ENCODE results near the gene TMEM242. TPM values are rescaled to one million over a fixed set of nuclear protein-coding genes. Genes with fewer than 3 reads are reported as not detected.

Gene TMEM242
- polyA plus RNA-seq, 1 of the 3 experiments (the other 2 are of a cell fraction): 7.4 TPM

DNA sequence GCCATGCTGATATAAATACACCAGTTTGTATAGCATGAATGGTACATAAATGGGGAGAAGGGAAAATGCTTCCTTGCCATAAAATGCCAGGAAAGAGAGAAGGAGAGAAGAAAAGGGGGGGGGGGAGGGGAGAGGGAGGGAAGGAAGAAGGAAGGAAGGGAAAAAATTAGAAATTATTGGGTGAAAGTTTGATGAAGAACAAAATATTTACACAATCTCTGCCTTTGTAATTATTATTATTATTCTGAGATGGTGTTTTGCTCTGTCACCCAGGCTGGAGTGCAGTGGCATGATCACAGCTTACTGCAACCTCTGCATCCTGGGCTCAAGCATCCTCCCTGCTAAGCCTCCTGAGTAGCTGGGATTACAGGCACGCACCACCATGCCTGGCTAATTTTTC, 47.4 kb upstream of the TMEM242 start:
- no peak for DNase-seq
- Histone ChIP-seq H3K4me2 (no peak overlapping the region), H3K27ac (ENCODE audit: low read depth in 2 of 2, low read length in 1 of 2) (no peak overlapping the region), H3K9me3 (no peaks in the 10 kb centered on the region), H3K27me3 (ENCODE audit: insufficient read depth) (no peaks in the 10 kb centered on the region), H3K4me1 (ENCODE audit: control insufficient read depth in 1 of 2, insufficient read depth in 2 of 2, low read depth in 1 of 2, low read length in 1 of 2) (no peaks in the 10 kb centered on the region), H3K4me3 (ENCODE audit: low read depth in 2 of 2, low read length in 1 of 2) (no peak overlapping the region), H2AFZ (ENCODE audit: low read depth) (no peak overlapping the region), H3K9me2 (no peaks in the 10 kb centered on the region), H3K36me3 (replicated peaks in 1 of 2; ENCODE audit: control insufficient read depth in 1 of 2, insufficient read depth in 2 of 2, low read length in 1 of 2) (no peaks in the 10 kb centered on the region), H3K9ac (no peak overlapping the region), H3K79me2 (ENCODE audit: insufficient read depth) (no peaks in the 10 kb centered on the region), H4K20me1 (ENCODE audit: insufficient read depth) (no peaks in the 10 kb centered on the region), H3F3A (replicated peaks; ENCODE audit: insufficient read depth) (no peaks in the 10 kb centered on the region)
- ChIA-PET POLR2A (interaction anchor here (0.6 kb wide), 1 partner anchor 11 kb away, joined by 4 read pairs; no protein-coding TSS in a partner anchor), CTCF (no interaction called here)
- WGBS (ENCODE audit: low lambda C conversion rate): 86% methylated on average over 1 of the region's 1 CpG
- TF ChIP-seq IRF3 (IDR thresholded peaks at IDR 0.05; ENCODE audit: low read depth, low read length) (no peak), RAD21 (IDR thresholded peaks at IDR 0.05; ENCODE audit: low read length) (no peak), SMC3 (IDR thresholded peaks at IDR 0.05; ENCODE audit: low read depth, low read length) (no peak), YY1 (IDR thresholded peaks at IDR 0.05; ENCODE audit: low read depth) (no peak), CHD2 (IDR thresholded peaks at IDR 0.05; ENCODE audit: low read length, partially characterized antibody) (no peak), EP300 (IDR thresholded peaks at IDR 0.05; ENCODE audit: borderline replicate concordance in 1 of 2, low read depth in 1 of 2, low read length in 1 of 2) (no peak)
- TF ChIP-seq, protein P1, sequence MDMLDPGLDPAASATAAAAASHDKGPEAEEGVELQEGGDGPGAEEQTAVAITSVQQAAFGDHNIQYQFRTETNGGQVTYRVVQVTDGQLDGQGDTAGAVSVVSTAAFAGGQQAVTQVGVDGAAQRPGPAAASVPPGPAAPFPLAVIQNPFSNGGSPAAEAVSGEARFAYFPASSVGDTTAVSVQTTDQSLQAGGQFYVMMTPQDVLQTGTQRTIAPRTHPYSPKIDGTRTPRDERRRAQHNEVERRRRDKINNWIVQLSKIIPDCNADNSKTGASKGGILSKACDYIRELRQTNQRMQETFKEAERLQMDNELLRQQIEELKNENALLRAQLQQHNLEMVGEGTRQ (IDR thresholded peaks at IDR 0.05; ENCODE audit: borderline replicate concordance, low read depth, low read length): no peak

- ChIA-PET CTCF (interaction anchor here (1.0 to 1.5 kb wide), 2 partner anchors 14 to 45 kb away, joined by 3 read pairs; partner anchors contain the start of gene TMEM242), POLR2A (interaction anchor here (1.0 to 1.3 kb wide), 2 partner anchors 11 to 45 kb away, joined by 3 read pairs; partner anchors contain the start of gene TMEM242)
- Histone ChIP-seq H4K20me1 (ENCODE audit: insufficient read depth) (no peaks in the 10 kb centered on the region), H3K9ac (no peak overlapping the region), H3F3A (replicated peaks; ENCODE audit: insufficient read depth) (no peaks in the 10 kb centered on the region), H3K79me2 (ENCODE audit: insufficient read depth) (no peaks in the 10 kb centered on the region), H2AFZ (ENCODE audit: low read depth) (no peak overlapping the region), H3K4me3 (ENCODE audit: low read depth in 2 of 2, low read length in 1 of 2) (no peak overlapping the region), H3K4me2 (no peak overlapping the region), H3K27me3 (ENCODE audit: insufficient read depth) (no peaks in the 10 kb centered on the region), H3K9me3 (no peaks in the 10 kb centered on the region), H3K27ac (ENCODE audit: low read depth in 2 of 2, low read length in 1 of 2) (no peak overlapping the region), H3K9me2 (no peaks in the 10 kb centered on the region), H3K4me1 (ENCODE audit: control insufficient read depth in 1 of 2, insufficient read depth in 2 of 2, low read depth in 1 of 2, low read length in 1 of 2) (no peaks in the 10 kb centered on the region), H3K36me3 (replicated peaks in 1 of 2; ENCODE audit: control insufficient read depth in 1 of 2, insufficient read depth in 2 of 2, low read length in 1 of 2) (no peaks in the 10 kb centered on the region)
- WGBS (ENCODE audit: low lambda C conversion rate): 51% methylated on average over 7 of the region's 7 CpGs
- TF ChIP-seq GABPA (IDR thresholded peaks at IDR 0.05; ENCODE audit: low read depth) (no peak), RXRA (IDR thresholded peaks at IDR 0.05; ENCODE audit: borderline replicate concordance, low read depth) (no peak)
- DNase-seq: no peak
Measured at GRCh38 chr6:157368359-157369049, 45.2 kb upstream of the TMEM242 start.
